AG10803 (cell line): Measurements from ENCODE around the gene VPREB1.
"Not testable (repeated sequence)": the region's sequence is repeated elsewhere in the genome, so short reads cannot be mapped to it uniquely, and the experiment has no call there.

Source experiments
- DNase-seq: peaks from one replicate; pipeline ENCODE4 v3.0.0; 2010; ENCODE audit warnings: low read depth
- H3K4me3 ChIP-seq: 2 replicates; pipeline ENCODE4 v1.5.1; 2011; ENCODE audit warnings: mild to moderate bottlenecking, low read length, control low read depth
- CTCF ChIP-seq: conservative IDR thresholded peaks from 2 replicates; pipeline ENCODE4 v1.5.1; 2011; ENCODE audit warnings: mild to moderate bottlenecking, low read length, control low read depth, inconsistent platforms

The VPREB1 gene

GRCh38 chr22:22207845-22208564 lies 36.6 kb upstream of the VPREB1 start:
- no peak overlapping the region for H3K4me3 ChIP-seq
- peak; percentile 60 for TF ChIP-seq CTCF
- DNase-seq = peak; percentile 49

GRCh38 chr22:22208652-22209051 lies 35.9 kb upstream of the VPREB1 start:
- TF ChIP-seq CTCF = no peak
- no peak overlapping the region for H3K4me3 ChIP-seq
- no peak for DNase-seq

DNA sequence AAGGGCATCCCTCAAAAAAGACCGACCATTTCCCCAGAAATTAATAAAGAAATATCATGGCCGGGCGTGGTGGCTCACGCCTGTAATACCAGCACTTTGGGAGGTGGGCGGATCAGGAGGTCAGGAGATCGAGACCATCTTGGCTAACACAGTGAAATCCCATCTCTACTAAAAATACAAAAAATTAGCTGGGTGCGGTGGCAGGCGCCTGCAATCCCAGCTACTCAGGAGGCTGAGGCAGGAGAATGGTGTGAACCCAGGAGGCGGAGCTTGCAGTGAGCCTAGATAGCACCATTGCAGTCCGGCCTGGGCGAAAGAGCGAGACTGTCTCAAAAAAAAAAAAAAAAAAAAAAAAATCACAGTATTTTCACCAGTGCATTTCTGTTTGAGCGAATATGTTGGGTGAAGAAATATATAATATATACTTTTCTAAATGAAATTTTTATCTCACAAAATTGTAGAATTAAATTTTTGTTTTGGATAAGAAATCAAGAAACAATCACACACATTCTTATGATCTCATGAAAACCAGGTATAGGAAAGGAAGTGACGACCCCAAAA lies 35.4 kb upstream of the VPREB1 start:
- DNase-seq, H3K4me3 ChIP-seq: not testable (repeated sequence)

- no peak overlapping the region for H3K4me3 ChIP-seq
- TF ChIP-seq CTCF = no peak
- DNase-seq = peak; percentile 33
These were observed 34.2 kb upstream of the VPREB1 start for GRCh38 chr22:22210375-22210774.

GRCh38 chr22:22210889-22211833 lies 33.4 kb upstream of the VPREB1 start:
- H3K4me3 ChIP-seq = no peak overlapping the region
- TF ChIP-seq CTCF = no peak
- DNase-seq = no peak

- no peak for TF ChIP-seq CTCF
- no peak overlapping the region for H3K4me3 ChIP-seq
- no peak for DNase-seq
These were observed 31.4 kb upstream of the VPREB1 start for GRCh38 chr22:22213231-22213630.

DNA sequence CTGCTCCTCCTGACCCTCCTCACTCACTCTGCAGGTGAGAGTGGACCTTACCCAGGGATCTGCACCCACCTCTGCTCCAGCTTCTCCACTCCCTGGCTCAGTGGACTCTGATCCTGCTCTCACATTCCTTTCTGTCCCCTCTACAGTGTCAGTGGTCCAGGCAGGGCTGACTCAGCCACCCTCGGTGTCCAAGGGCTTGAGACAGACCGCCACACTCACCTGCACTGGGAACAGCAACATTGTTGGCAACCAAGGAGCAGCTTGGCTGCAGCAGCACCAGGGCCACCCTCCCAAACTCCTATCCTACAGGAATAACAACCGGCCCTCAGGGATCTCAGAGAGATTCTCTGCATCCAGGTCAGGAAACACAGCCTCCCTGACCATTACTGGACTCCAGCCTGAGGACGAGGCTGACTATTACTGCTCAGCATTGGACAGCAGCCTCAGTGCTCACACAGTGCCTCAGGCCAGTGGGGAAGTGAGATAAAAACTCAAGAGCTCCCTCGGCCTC lies 29.7 kb upstream of the VPREB1 start:
- H3K4me3 ChIP-seq = no peak overlapping the region
- no peak for TF ChIP-seq CTCF
- DNase-seq = no peak
